OCI-LY3 (cell line): ENCODE data around the gene COBL.

Experiments
- CTCF ChIP-seq: fragments of 200-600, 300-600 bp; sonication (generic); IDR thresholded peaks from 2 replicates; pipeline ENCODE4 v1.5.1; 2014; ENCODE audit warnings: antibody characterized with exemption, low read length, low read depth
- EZH2phosphoT487 ChIP-seq: fragments of 200-600 bp; shearing (Covaris generic); IDR thresholded peaks from 2 replicates; pipeline ENCODE4 v1.6.1; 2018; ENCODE audit warnings: antibody characterized with exemption, mixed run types, low read depth

GRCh38 chr7:51127618-51127904, 189.0 kb downstream of the COBL start:
- no peak for TF ChIP-seq CTCF
- no peak for TF ChIP-seq EZH2phosphoT487
